Vagina (tissue), 2 donors: ENCODE data around the gene CPLANE1. TPM values are rescaled to one million over a fixed set of nuclear protein-coding genes. Genes with fewer than 3 reads are reported as not detected.

Experiments
- DNase-seq, 2 donors: peaks; one replicate each; pipeline ENCODE4 v3.0.0-alpha.2; 2017; ENCODE audit errors: extremely low spot score in 2 of 2
- H3K27ac ChIP-seq: fragments of 200-600 bp; sonication (generic); one replicate; pipeline ENCODE4 v1.5.1; 2019
- H3K27me3 ChIP-seq: fragments of 200-600 bp; sonication (generic); one replicate; pipeline ENCODE4 v1.5.1; 2019
- H3K36me3 ChIP-seq, 2 donors: fragments of 200-600 bp; sonication (generic); one replicate each; pipeline ENCODE4 v1.5.1; 2017 to 2019
- H3K4me1 ChIP-seq: fragments of 200-600 bp; sonication (generic); one replicate; pipeline ENCODE4 v1.5.1; 2019
- H3K4me3 ChIP-seq, 2 donors: fragments of 200-600 bp; sonication (generic); 1 replicate in 1 of 2; 2 replicates in 1 of 2; pipeline ENCODE4 v1.5.1; 2016 to 2019
- H3K9me3 ChIP-seq: fragments of 200-600 bp; sonication (generic); one replicate; pipeline ENCODE4 v1.5.1; 2019
- POLR2A ChIP-seq, 2 donors: fragments of 450-650 bp; IDR thresholded peaks; one replicate each; pipeline ENCODE4 v1.6.1; 2017; ENCODE audit warnings: antibody characterized with exemption in 2 of 2, mild to moderate bottlenecking in 2 of 2, moderate library complexity in 2 of 2
- POLR2AphosphoS5 ChIP-seq, 2 donors: sonication (generic); formaldehyde crosslinking; IDR thresholded peaks; one replicate each; pipeline ENCODE4 v1.9.0; 2017; ENCODE audit warnings: antibody characterized with exemption in 2 of 2, mild to moderate bottlenecking in 2 of 2, low read depth in 1 of 2; ENCODE audit not compliant: insufficient read depth in 1 of 2
- intact Hi-C: fragments of 100-400 bp; cut with DNase I; formaldehyde crosslinking; loops from one replicate; pipeline ENCODE4 v1.15.1; 2023
- total RNA-seq: library from RNA; depleted of rRNA; stranded (reverse); fragments of >200 nt; gene quantifications from one replicate; pipeline ENCODE4 v1.2.3, GENCODE V29; 2016
- TF ChIP-seq, protein P1 (sequence below), 3 experiments: fragments of 450-650 bp in 2 of 3; fragments of 200-600 bp in 1 of 3; sonication (generic) in 1 of 3; IDR thresholded peaks; one replicate each; pipeline ENCODE4 v1.5.1; 2017 to 2019; ENCODE audit warnings: antibody characterized with exemption in 3 of 3, mild to moderate bottlenecking in 2 of 3, moderate library complexity in 2 of 3

The CPLANE1 gene
- total RNA-seq, 1 donor from 2014 or later, result 26.5 TPM

DNA sequence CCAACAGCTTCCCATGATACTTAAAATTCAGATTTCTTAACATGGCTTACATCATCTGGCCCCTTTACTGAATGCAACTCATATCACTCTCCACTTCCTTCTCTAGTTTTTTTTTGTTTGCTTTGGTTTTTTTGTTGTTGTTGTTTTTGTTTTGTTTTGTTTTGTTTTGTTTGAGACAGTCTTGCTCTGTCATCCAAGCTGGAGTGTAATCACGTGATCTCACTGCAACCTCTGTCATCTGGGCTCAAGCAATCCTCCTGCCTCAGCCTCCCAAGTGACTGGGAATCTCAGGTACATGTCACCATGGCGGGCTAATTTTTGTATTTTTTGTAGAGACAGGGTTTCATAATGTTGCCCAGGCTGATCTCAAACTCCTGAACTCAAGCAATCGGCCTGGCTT, 41.4 kb downstream of the CPLANE1 start:
- Histone ChIP-seq H3K4me3 (no peak overlapping the region), H3K36me3 (peaks cover 0 to 40% of the 10 kb centered on the region in 2 donors), H3K9me3 (no peaks in the 10 kb centered on the region), H3K27me3 (no peaks in the 10 kb centered on the region), H3K4me1 (no peaks in the 10 kb centered on the region), H3K27ac (no peak overlapping the region)
- TF ChIP-seq POLR2A (IDR thresholded peaks at IDR 0.05) (no peak), POLR2AphosphoS5 (IDR thresholded peaks at IDR 0.05; ENCODE audit: insufficient read depth in 1 of 2, low read depth in 1 of 2) (no peak)
- TF ChIP-seq, protein P1, sequence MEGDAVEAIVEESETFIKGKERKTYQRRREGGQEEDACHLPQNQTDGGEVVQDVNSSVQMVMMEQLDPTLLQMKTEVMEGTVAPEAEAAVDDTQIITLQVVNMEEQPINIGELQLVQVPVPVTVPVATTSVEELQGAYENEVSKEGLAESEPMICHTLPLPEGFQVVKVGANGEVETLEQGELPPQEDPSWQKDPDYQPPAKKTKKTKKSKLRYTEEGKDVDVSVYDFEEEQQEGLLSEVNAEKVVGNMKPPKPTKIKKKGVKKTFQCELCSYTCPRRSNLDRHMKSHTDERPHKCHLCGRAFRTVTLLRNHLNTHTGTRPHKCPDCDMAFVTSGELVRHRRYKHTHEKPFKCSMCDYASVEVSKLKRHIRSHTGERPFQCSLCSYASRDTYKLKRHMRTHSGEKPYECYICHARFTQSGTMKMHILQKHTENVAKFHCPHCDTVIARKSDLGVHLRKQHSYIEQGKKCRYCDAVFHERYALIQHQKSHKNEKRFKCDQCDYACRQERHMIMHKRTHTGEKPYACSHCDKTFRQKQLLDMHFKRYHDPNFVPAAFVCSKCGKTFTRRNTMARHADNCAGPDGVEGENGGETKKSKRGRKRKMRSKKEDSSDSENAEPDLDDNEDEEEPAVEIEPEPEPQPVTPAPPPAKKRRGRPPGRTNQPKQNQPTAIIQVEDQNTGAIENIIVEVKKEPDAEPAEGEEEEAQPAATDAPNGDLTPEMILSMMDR (IDR thresholded peaks at IDR 0.05), result no peak
- no peak for DNase-seq
- intact Hi-C loops, result no loop called here

DNA sequence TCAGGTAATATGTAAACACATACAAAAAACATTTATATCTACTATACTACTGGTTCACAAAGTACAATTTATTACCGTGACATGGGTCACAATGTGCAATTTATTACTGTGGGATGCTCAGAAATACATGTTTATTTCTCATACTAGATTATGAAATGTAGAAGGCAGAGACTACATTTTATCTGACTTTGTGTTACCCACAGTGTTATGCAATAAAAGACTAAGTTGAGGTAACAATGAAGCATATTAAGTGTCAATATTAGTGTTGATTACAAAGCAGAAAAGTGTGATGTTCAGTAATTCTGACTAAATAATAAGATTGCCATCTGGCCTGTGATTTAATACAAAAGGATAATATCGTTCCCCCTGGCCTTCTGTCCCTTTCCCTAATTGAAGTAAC, 42.4 kb downstream of the CPLANE1 start:
- intact Hi-C loops, result no loop called here
- Histone ChIP-seq H3K36me3 (peaks cover 0 to 36% of the 10 kb centered on the region in 2 donors), H3K4me3 (no peak overlapping the region), H3K9me3 (no peaks in the 10 kb centered on the region), H3K4me1 (no peaks in the 10 kb centered on the region), H3K27me3 (no peaks in the 10 kb centered on the region), H3K27ac (no peak overlapping the region)
- DNase-seq, result no peak
- TF ChIP-seq, protein P1 (IDR thresholded peaks at IDR 0.05), result no peak
- no peak for TF ChIP-seq POLR2AphosphoS5 (IDR thresholded peaks at IDR 0.05; ENCODE audit: insufficient read depth in 1 of 2, low read depth in 1 of 2)
- no peak for TF ChIP-seq POLR2A (IDR thresholded peaks at IDR 0.05)

DNA sequence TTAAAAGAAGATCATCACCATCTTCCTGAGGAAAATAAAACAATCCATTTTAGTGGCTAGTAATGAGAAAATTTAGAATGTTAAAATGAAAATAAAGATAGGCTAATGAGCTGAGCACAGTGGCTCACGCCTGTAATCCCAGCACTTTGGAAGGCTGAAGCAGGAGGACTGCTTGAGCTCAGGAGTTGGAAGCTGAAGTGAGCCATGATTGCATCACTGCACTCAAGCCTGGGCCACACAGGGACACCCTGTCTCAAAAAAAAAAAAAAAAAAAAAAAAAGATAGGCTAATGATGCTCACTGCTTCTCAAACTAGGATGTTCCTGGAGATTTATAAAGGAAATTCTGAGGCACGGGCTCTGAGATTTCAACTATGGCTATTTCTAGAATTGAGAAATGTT, 50.3 kb downstream of the CPLANE1 start:
- Histone ChIP-seq H3K4me3 (no peak overlapping the region), H3K9me3 (no peaks in the 10 kb centered on the region), H3K27me3 (no peaks in the 10 kb centered on the region), H3K36me3 (peaks cover 0 to 26% of the 10 kb centered on the region in 2 donors), H3K27ac (no peak overlapping the region), H3K4me1 (no peaks in the 10 kb centered on the region)
- intact Hi-C loops, result no loop called here
- no peak for DNase-seq
- TF ChIP-seq, protein P1 (IDR thresholded peaks at IDR 0.05), result no peak
- TF ChIP-seq POLR2AphosphoS5 (IDR thresholded peaks at IDR 0.05; ENCODE audit: insufficient read depth in 1 of 2, low read depth in 1 of 2) (no peak), POLR2A (IDR thresholded peaks at IDR 0.05) (no peak)

DNA sequence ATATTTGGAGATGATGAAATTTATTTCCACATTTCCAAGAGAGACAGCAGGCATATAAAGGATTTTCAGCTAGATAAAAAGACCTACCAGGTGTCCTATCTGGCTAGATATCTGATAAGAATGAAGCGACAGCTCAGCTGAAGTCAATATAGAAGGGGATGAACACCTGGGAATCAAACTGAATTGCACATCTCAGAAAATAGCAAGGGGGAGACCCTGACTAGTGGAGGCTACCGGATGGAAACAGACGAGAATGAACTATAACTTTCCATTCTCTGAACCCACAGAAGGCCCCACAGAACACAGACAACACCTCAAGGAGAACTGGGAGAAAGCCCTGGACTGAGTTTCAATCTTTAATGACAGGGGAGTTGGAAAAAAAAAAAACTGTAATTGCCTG, 51.1 kb downstream of the CPLANE1 start:
- no peak for TF ChIP-seq POLR2AphosphoS5 (IDR thresholded peaks at IDR 0.05; ENCODE audit: insufficient read depth in 1 of 2, low read depth in 1 of 2)
- no peak for TF ChIP-seq POLR2A (IDR thresholded peaks at IDR 0.05)
- TF ChIP-seq, protein P1 (IDR thresholded peaks at IDR 0.05), result no peak
- no peaks in the 10 kb centered on the region for H3K27me3 ChIP-seq
- H3K27ac ChIP-seq, result no peak overlapping the region
- H3K36me3 ChIP-seq, result peaks cover 0 to 26% of the 10 kb centered on the region in 2 donors
- intact Hi-C loops, result no loop called here
- no peaks in the 10 kb centered on the region for H3K9me3 ChIP-seq
- no peaks in the 10 kb centered on the region for H3K4me1 ChIP-seq
- DNase-seq, result no peak
- no peak overlapping the region for H3K4me3 ChIP-seq

DNA sequence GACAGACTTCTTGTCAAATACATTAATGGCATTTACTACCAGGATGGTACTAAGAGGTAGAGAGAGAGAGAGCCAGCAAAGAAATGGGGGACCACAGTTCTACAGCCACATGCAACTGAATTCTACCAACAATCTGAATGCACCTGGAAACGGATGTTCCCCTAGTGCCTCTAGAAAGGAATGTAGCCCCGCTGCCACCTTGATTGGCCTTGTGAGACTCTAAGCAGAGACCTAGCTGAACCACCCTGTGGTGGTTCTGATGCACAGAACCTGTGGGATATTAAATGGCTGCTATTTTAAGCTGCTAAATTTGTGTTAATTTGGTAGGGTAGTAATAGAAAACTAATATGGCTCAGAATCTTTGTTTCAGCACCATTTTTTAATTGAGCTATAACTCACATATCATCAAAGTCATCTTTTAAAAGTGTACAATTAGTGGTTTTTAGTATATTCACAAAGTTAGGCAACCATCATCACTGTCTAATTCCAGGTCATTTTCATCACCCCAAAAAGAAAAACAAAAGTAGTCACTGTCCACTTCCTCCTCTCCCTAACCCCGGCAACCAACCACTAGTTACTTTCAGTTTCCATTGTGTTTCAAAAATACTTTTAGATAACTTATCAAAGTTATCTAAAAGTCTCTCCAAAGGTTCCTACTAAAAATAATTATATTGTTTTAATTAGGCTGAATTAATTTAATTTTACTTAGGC, 51.7 kb downstream of the CPLANE1 start:
- Histone ChIP-seq H3K27me3 (no peaks in the 10 kb centered on the region), H3K36me3 (peaks cover 0 to 26% of the 10 kb centered on the region in 2 donors), H3K4me3 (no peak overlapping the region), H3K27ac (no peak overlapping the region), H3K4me1 (no peaks in the 10 kb centered on the region), H3K9me3 (no peaks in the 10 kb centered on the region)
- no peak for TF ChIP-seq POLR2AphosphoS5 (IDR thresholded peaks at IDR 0.05; ENCODE audit: insufficient read depth in 1 of 2, low read depth in 1 of 2)
- TF ChIP-seq, protein P1 (IDR thresholded peaks at IDR 0.05), result no peak
- no peak for TF ChIP-seq POLR2A (IDR thresholded peaks at IDR 0.05)
- intact Hi-C loops, result no loop called here
- DNase-seq, result no peak
